Measurements from ENCODE around the gene TMEM229B.

TMEM229B gene

DNA sequence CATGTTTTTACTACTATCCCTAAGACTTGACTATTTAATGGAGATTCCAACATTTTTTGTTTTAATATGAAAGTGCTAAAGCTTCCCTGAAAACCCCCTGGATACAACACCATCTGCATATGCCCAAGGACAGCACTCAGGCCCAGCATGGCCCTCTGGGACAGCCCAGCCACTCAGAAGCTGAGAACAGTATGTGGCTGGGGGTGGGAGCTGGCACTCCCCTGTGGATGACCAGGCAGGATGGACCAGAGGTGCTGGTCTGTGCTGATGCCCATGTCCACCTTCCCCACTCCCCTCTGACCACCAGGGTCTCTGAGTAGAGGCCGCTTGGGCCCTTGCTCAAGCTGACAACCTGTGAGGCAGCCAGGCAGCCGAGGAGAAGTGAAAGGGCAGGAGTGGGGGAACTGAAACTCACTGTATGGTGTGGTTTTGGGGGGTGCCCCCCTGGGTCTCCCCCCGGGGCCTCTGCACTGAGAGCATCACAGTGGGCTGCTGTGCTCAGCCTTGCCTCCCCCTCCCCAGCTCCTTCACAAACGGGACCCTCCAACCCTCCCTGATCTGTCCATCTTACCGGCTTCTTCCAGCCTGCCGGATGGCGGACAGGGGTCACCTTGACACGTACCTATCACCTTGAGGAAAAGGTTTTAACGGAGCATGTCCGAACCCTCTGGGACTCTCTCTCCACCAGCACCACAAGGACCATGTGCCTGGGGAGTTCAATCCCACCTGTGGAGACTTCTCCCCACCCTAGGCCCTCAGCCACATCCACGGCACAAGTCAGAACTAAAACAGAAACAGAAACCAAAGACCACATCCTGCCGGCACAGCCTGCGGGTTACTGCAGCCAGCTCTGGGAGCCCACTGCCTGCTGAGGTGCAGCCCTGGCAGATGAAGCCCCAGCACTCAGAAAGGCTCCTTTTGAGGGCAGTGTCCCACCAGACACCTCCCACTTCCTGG lies at the start of gene TMEM229B:
TMEM229B (minus strand) TSS at position 785 of the 957 bp plus-strand sequence. CDS start 14,798 bp downstream, outside the sequence.
- peak; percentile 44 to 57 for DNase-seq (ENCODE audit: low read depth in 2 of 2, low spot score in 1 of 2)

DNA sequence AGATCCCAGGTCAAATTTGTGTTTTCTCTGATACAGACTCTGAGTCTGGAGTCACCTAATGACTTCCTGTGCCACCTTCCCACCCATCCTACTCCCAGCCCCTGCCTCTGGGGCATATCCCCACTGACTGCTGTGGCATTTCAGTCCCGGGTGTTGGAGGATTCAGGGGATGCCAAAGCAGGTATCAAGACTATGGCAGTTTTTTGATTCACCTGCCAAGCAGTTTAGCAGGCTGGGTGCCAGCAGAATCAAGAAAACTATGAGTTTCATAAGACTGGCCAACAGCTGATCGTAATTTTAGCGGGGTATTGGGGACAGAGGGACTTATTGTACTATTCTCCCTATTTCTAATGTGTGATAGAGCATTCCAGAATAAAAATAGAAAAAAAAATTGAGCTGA lies 49.2 kb upstream of the TMEM229B start:
- DNase-seq (ENCODE audit: low read depth in 2 of 2, low spot score in 1 of 2): no peak

DNA sequence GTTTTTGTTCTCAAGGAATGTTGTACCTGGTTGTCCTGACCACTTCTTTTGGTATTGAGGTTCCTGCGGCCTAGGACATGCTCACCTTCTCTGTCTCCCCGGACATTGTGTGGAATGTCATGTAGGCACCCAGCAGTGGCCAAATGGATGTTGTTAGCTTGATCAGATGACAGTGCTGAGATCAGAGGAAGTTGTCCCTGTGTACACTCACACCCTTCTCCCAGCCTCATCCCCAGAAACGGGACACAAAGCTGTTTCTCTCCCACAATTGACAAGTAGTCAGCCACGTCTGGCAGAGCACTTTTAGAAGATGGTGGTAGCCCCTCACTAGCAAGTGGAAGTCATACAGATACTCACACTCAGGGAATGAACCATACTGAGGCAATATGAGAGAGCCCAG lies 47.6 kb upstream of the TMEM229B start:
- DNase-seq (ENCODE audit: low read depth in 2 of 2, low spot score in 1 of 2): no peak

DNA sequence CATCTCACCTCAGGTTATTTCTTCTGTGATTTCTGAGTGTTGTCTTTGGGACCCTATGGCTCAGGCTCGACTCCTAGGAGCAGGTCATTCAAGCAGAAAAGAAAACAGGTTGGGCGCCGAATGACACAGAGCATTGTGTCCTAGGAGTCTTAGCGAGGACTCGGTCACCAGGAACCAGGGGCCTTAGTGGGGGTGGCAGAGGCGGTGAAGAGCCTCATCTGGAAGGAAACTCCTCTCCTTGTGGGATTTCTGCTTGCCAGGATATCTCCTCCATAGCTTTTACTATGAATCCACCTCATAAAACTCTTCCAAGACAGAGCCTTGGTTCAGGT lies 45.2 kb upstream of the TMEM229B start:
- no peak for DNase-seq (ENCODE audit: low read depth in 2 of 2, low spot score in 1 of 2)

DNA sequence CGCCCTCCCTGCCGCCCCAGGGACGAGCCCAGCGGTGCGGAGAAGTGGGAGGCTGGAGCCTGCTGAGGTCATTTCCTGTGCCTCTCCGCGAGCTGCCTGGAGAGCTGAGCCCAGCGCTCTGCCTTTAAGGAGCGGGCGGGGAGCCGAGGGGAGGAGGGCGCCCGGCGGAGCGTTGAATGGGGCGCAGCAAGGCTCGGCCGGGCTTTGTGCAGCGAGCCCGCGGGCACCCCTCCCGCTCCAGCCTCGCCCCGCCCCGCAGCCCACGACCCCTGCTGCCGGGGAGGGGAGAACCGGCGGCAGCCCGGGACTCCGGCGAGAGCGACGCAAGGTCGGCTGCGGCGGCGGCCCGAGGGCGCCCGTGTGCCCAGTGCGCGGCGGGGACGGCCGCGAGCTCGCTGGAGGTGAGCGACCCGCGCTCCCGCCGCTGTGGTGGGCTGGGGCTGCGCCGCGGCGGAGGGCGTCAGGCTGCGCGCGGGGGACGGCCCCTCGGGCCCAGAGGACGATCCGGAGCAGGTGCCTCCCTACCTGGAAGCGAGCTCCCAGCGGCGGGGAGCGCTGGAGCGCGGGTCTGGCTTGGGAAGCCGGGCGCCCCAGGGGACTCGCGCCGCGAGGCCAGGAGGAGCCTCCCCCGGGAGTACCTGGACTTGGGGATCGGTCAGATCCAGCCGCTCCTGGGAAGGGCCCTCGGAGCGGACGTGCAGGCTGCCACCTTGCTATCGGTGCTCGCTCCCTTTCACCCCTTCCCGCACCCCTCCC lies 44.7 kb upstream of the TMEM229B start, which contains the start of gene PLEKHH1:
PLEKHH1 (plus strand) TSS at position 293 of the 756 bp plus-strand sequence. CDS start 8,578 bp downstream, outside the sequence.
- peak in 1 of 2 donors; percentile 20 for DNase-seq (ENCODE audit: low read depth in 2 of 2, low spot score in 1 of 2)

DNA sequence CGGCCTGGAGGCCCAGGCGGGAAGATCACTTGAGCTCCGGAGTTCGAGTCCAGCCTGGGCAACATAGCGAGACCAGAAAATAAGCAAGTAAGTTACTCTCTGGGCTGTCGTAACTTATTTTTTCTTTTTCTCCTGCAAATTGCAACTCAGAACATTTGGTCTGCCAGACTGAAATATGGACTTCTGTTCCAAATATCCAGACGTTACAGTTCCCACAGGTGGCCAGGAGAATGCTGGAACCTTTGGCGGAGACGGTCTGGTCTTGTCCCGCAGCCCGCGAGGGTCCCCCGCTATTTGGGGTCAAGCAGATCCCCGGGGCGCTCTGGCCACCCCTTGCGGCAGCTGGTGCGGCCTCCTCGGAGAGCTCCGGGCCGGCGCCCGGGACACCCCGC lies 44.1 kb upstream of the TMEM229B start:
- no peak for DNase-seq (ENCODE audit: low read depth in 2 of 2, low spot score in 1 of 2)

DNA sequence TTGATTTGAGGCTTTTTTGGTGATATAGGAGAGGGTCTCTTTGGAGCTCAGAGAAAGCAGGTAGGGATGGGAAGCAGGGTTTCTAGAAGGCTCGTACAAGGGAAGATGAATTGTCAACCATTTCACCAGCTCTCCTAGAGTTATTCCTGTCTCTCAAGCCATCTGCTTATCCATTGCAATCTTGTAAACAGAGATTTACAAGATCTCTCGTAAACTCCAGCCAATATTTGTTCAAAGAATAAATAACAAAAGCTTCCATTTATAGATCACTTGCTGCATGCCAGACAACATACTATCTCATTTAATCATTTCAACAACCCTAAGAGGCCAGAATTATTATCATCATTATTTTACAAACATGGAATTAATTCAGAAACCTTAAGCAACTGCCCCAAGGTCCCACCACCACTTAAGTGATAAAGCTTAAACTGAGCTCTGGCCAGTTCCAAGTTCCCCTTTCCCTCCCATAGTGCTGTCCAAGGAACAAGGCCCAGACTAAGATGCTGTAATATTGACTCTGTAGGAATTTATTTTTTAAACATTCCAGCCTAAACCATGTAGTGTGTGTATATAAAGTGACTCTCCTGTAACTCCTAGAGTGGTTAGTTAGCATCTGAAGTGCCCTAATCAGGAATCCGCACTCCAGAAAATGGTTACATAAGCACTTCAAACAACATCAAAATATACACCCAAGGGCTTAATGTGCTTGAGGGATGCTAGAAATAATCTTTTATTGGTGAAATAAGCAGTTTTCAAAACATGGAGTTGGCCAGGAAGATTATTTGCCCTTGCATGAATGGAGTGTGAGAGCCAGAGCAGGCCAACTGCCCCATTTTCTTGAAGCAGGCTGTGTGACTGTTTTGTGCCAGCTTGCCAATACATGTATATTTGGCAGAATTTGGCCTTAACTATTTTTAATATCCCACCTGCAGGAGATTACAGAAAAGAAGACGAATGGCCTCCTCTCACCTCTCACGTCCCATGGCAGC lies 41.7 kb upstream of the TMEM229B start:
- no peak for DNase-seq (ENCODE audit: low read depth in 2 of 2, low spot score in 1 of 2)

DNA sequence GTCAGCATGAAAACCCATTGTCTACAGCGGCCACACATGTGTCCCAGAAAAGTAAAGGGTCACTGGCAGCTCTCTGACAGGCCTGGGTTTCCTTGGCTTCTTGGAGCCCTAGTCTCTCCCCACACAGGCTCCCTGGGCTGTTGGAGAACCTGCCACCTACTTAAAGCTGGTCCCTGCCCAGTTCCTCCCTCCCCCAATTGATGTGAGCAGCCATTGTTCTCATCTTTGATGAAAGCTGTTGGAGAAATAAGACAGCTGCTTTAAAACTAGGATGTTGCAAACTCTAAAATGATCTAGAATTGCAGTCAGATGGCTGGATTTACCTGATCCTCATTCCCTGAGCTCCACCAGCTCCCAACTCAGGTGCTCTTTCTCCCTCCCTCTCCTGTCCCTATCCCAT lies 39.8 kb upstream of the TMEM229B start:
- DNase-seq (ENCODE audit: low read depth in 2 of 2, low spot score in 1 of 2): no peak

DNA sequence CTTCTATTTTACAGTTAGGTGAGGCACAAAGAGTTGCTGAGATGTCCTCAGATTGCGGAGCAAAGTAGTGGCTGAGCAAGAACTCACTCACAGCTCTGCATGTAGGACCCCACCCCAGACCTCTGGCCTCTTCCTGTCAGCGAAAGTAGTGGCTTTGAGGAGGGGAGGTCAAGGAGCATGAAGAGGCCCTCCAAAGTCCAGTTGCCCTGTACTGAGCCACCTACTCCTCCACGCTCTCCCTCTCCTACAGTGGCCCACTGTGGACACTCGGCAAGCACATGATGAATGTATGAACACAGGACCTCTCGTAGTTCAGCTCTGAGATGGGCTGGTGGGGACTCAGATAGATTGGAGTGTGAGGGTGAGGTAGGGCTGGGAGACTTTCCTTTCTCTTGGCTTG lies 39.2 kb upstream of the TMEM229B start:
- no peak for DNase-seq (ENCODE audit: low read depth in 2 of 2, low spot score in 1 of 2)

DNA sequence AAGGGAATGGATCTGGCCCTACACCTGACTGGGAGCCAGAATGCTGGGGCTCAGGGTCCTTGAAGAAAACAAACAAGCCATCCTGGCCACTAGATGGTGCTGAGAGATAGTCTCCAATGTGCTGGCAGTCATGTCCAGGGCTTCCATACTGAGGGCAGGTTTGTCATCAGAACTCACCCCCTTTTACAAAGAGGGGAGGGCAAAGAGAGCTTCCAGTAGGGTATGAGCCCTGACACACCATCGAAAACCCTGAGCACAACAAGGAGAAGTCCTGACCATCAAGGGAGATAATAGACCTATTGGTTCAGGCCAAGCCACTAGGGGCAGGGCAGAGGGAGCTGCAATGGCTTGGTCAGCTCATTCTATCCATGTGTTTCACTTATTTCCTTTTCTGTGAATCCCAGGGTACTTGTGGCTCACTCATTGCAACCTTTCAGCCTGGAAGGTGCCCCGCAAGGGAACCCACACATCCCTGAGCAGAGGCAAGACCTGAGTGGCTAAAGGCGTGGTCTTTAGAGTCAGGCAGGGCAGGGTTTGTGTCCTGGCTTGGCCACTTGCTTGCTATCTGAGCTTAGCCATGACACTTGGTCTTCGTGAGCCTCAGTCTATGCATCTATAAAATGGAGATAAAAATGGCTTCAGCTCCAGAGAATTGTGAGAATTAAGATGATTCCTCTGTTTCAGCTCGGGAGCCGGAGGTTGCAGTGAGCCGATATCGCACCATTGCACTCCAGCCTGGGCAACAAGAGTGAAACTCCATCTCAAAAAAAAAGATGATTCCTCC lies 38.3 kb upstream of the TMEM229B start:
- no peak for DNase-seq (ENCODE audit: low read depth in 2 of 2, low spot score in 1 of 2)

DNA sequence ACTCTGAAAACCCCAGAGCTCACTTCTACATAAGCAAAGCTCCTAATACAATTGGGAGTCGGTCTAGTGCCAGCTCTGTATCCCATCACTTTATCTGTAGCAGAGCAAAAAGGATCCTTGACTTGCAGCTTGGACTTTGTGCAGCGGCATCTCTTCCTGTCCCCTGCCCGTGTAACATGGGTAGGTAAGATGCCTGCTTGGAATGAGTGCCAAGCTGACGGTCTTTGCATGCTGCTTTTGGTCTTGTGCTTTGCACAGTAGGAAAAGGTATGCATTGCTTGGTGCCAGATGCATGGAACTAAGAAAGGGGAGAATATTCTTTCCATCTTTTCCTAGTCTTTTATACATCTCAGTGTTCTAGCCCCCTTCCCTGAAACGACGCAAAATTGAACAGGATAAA lies 37.7 kb upstream of the TMEM229B start:
- no peak for DNase-seq (ENCODE audit: low read depth in 2 of 2, low spot score in 1 of 2)

DNA sequence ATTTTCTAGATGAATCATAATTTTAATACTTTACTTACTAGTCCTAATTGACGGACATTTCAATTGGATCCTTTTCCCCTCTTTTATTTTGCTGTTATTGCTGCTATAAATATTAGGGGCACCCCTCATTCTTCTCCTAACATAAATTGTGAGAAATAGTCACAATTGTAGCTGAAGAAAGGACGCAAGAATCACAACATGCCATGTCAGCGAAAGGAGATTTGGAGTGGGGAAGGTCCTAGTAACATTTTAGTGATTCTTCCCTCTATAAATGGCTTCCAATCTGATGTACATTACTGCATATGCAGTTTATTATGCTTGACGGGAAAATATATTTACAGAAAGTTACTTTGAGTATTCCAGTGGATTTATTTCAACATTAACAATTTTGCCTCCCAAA lies 36.9 kb upstream of the TMEM229B start:
- no peak for DNase-seq (ENCODE audit: low read depth in 2 of 2, low spot score in 1 of 2)

DNA sequence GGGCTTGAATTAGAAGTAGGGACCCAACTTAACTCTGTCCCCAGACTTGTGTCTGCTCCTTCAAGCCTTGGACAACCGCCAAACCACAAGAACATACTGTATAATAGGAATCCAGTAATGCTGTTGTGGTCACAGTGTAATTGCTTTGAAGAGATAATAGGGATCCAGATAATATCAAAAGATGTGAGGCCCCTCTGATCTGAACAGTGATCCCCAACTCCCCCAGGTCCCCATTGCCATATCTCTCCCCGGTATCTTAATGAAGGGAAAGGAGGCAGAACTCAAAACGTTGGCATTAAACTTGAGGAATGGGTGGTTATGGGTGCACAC lies 36.1 kb upstream of the TMEM229B start:
- DNase-seq (ENCODE audit: low read depth in 2 of 2, low spot score in 1 of 2): no peak

DNA sequence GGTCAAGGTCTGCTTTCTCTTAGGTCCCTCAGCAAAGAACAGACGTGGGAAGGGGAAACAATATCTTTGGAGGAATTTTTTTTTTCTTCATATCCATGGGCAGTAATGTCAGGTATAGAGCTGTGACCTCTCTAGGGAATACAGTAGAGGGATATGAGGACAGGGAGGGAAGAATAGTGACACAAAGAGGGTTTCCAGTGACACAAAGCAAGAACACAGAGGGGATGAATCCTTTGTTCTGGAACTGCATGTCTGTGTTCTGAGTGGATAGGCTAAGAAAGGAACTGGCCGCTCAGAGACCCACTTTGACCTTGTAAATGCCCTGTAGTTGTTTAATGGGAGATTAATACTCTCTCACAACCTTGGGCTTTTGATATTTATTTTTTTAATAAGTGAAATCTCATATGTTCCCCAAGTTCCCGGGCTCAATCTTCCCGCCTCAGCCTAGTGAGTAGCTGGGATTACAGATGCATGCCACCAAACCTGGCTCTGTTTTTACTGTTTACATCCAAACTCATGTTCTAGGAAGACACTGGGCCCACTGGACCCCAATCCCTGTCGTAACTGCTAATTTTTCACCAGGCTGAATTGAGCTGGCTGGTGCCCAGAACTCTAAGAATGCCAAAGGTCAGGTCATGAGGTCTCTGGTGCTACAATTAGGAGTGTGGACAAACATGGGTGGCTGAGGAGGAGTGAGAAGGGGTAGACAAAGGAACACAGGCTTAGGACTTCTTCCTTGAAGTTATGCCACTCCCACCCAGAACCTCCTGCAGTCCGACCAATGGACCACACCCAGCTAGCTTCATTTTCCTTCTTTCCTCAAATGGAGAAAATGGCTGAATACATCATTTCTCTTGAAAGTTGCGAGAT lies 35.5 kb upstream of the TMEM229B start:
- no peak for DNase-seq (ENCODE audit: low read depth in 2 of 2, low spot score in 1 of 2)

DNA sequence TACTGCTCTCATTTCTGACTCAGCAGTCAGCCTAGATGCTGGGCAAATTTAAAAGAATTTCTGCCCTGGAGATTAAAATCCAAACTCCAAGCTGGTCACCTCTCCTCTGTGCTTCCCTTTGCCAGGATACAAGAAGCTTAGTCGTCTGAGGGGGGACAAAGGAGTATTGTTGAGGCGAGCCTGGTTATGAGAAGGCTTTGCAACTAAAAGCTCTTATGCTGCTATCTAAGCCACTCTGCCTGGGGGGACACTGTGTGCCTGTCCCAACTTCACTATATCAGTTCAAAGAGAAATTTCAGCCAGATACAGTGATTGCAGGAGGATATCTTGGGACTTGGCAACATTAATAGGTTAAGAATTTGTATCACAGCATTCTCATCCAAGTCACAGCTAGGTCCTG lies 33.7 kb upstream of the TMEM229B start:
- DNase-seq (ENCODE audit: low read depth in 2 of 2, low spot score in 1 of 2): no peak

DNA sequence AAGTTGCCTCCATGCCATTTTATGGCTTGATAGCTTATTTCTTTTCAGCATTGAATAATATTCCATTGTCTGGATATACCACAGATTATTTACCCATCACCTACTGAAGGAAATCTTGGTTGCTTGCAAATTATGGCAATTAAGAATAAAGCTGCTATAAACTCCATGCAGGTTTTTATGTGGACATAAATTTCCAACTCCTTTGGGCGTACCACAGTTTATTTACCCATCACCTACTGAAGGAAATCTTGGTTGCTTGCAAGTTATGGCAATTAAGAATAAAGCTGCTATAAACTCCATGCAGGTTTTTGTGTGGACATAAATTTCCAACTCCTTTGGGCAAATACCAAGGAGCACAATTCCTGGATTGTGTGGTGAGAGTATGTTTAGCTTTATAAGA lies 32.0 kb upstream of the TMEM229B start:
- DNase-seq (ENCODE audit: low read depth in 2 of 2, low spot score in 1 of 2): no peak

DNA sequence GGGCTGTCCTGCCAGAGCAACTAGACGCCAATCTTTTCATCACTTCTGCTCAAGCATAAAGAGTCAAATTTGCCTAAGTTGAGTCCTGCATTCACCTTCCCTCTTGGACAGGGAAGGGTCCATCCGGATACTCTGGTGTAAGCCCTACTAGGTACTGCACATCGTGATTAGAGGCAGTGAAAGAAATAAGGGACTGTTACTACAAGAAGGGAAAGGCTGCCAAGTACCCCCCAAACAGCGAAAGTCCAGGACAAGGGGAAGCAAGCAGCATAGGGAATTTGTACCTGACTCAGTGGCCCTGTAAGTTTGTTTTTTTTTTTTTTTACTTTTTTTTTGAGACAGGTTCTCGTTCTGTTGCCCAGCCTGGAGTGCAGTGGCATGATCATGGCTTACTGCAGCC lies 30.9 kb upstream of the TMEM229B start:
- DNase-seq (ENCODE audit: low read depth in 2 of 2, low spot score in 1 of 2): no peak

DNA sequence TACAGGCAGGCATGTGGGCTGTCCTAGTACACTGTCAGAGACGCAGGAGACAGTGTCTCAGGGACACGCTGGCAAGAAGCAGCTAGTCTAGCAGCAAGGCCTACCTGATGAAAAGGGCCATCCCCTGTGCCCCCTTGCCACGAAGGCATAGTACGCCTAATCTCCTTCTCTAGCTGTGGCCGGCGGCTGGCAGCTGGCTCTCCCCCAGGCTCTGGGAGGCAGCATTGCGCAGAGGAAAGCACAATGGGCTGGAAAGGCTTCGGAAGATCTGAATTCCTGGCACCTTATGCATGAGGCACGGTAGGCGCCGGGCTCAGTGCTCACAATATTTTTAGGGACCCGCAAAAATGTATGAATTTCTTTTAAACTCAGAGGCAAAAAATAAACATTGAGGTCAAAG lies 28.6 kb upstream of the TMEM229B start:
- DNase-seq (ENCODE audit: low read depth in 2 of 2, low spot score in 1 of 2): no peak

DNA sequence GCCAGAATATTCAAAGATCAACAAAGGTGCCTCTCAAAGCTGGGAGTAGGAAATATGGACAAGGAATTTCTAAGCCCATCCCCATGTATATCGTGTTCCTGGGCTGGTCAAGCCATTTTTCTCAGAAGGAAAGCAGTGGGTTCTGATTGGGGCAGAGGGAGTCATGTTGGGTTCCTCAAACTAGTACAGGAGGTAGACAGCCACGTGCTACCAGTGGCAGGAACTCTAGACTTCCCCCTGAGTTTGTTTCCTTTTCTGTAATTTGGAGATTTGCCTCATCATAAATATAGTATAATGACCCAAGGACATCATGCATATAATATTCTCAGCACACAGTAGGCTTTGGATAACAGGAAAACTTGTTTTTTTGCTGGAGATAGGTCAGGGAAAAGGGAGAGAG lies 28.2 kb upstream of the TMEM229B start:
- no peak for DNase-seq (ENCODE audit: low read depth in 2 of 2, low spot score in 1 of 2)

Measured in stimulated activated CD8-positive, alpha-beta memory T cell treated with anti-CD3 and anti-CD28 coated beads, Interleukin-4, amount 100 ng/mL, for 4 hours (primary cell).